GM21825 (cell line): ENCODE data around the gene PCYT1A.
"Not testable (repeated sequence)": the region's sequence is repeated elsewhere in the genome, so short reads cannot be mapped to it uniquely, and the experiment has no call there.

Experiments used
- ATAC-seq: cut with Tn5 transposase; IDR thresholded peaks from one replicate; pipeline ENCODE4 v1.9.1; 2021; ENCODE audit warnings: mild to moderate bottlenecking, moderate library complexity; ENCODE audit not compliant: unreplicated experiment

The PCYT1A gene

DNA sequence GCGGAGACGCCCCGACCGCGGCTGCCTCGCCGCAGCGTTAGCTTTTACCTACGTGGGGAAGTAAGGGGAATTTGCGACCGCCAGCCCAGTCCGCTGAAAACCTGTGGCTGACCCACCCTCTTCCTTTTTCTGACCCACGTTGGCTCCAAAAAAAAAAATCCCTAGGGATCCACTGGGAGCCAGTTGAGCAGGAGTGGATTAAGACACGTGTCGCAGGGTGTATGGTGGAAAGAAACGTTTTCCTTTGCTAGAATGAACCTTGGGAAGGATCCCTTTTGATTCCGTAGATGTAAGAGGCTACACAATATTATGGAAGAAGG is 575 bp upstream of the PCYT1A start:
- ATAC-seq, result no peak

DNA sequence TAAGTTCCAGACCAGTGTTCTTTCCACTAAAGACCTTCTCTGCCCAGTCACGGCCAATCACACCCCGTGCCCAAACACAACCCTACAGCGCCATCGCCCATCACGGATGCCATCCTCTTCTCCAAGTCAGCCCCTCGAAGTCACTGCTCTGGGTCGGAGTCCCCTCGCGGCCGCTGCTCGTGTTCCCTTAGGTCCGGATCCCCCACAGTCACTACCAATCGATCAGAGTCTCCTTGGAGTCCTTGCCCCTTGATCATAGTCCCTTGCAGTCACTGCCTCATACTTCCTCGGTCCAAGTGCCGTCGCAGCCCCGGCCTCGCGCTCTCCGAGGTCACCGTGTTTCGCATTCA is 461 bp downstream of the PCYT1A start:
- peak; percentile 11 for ATAC-seq

DNA sequence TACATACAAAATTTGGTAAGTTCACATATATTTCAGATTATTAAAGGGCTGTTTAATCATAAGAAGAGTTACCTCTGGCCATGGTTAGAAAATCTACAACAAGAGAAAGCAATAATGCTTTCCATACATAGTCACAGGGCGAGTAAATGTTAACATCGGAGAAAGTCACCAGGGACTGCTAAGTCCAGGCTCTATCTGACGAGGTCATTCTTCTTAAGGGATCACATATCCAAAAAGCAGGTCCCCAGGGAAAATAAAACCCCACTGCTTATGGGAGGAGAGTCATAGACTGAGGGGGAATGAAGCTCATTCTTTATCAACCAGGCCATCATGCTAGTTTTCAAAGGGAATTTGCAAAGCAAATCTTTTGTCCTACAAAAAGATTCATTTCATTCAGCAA is 3.1 kb downstream of the PCYT1A start:
- no peak for ATAC-seq

DNA sequence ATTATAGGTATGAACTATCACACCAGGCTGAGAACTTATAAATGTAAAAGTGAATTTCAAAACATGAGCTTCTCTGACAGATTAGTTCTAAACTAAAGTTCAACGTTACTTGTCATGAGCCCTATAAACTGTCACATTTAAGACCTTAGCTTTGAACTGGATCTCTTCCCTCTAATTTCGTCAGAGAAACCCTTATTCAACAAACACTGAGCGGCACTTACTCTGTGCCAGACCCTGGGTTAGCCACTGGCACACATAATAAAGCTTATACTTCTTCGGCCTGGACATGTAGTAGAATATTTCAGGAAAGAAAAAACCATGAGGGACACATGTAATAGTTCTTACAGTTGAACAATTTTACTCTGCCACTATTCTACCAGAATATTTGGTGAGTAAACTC is 5.6 kb downstream of the PCYT1A start:
- ATAC-seq, result no peak

DNA sequence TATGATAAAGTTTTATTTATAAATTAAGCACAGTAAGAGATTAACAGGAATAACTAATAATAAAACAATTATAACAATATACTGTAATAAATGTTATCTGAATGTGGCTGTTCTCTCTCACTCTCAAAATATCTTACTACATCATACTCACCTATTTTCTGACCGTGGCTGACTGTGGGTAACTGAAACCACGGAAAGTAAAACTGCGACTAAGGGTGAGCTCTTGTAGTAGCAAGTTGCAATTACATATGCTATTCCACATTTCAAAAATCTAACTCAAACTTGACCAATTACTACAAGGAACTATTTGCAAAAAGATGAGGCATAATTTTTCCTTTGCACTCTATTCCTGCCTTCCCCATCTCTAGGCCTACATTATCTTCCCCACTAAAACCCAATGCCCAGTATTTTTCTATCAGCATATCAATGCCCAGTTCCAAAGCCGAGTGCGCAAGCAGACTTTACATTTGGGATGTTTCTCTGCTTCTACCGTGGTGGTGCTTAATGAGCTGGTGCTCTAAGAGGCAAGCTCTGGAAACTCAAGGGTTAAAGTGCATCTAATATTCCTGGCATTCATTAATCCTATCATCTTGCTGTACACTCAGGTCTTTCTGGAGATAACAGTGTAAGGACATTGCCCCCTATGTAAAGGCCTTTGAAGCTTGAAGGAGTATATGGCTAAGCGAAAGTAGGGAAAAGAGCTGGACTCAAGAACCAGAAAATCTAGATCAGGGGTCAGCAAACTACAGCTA is 6.7 kb downstream of the PCYT1A start:
- ATAC-seq, result peak; percentile 57

DNA sequence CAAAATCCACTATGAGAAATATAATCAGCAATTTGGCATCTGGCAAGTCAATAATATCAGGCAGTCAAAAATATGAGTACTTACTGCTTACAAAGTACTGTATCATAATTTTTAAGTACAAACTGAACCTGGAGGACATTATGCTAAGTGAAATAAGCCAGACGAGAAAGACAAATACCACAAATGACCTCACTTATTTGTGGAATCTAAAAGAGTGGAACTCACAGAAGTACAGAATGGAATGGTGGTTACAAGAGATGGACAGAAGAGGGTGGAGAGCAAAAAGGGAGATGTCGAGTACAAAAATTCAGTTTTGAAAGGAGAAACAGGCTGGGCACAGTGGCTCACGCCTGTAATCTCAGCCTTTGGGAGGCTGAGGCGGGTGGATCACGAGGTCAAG is 12.4 kb downstream of the PCYT1A start:
- no peak for ATAC-seq

DNA sequence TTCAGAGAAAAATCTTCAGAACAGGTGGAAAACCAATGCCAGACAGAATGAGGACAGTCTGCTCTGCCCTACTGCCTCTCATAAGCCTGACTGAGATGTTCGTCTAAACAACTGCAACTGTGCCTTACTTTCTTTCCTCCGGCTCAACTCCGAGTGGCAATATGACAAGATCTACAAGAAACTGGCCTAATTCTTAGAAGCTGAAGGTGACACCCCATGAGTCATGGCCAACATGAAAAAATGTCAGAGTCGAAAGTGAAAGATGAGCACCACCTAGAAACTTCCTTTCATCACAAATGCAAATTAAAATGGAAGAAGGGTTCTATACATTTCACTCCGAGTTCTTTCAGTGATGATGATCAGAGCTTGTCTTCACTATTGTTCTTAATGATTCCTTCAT is 12.9 kb downstream of the PCYT1A start:
- peak; percentile 86 for ATAC-seq

DNA sequence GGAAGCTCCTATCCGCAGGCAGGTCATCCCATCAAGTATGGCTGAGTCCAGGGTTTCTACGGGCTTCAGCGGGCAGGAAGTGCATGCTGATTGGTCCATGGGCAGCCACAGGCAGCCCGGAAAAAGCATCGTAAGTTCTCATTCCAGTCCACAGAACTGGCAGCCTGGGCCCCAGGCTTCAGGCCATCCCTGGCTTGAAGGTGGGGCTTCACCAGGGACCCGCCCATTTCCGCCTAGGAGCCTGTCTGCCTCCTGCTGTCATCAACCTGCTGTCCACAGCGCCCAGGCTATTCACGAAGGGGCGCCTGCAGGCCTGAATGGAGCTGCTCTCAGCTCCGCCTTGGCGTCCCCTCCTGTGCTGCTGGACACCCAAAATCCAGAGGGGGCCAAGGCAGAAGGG is 13.9 kb downstream of the PCYT1A start:
- ATAC-seq, result no peak

DNA sequence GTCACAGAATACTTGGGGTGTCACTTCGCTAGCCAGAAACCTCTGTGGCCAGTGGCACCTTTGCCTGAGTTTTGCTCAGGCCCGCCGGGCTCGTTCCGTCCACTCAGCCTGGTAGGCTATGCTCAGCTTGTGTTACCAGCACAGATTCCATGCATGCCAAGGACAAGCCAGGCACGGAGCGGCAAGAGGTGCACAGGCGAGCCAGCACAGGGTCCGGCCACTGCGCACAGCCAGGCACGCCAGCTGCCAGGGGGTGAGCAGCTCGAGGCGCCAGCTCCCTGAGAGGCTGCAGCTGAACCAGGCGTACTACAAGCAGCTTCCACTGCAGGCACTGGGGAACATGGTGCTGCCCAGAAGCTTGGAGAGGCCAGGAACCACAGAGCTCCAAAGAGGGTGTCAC is 14.7 kb downstream of the PCYT1A start:
- no peak for ATAC-seq

DNA sequence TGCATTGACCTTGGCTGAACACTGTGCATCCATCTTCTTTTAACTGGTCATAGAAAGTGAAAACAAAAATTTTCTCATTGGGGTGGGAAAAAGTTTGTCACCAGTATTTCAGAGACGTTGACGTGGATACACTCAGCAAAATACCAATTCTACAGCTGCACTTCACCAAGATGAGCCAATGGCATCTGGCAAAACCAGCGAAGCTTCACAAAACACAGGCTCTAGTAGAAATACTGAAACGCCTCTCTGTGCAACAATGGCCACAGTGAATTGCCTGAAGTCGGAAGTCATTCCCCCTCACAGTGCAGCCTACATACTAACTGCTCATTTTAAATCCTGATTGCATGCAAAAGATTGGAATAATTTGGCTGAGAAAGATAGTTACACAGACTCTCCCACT is 17.0 kb downstream of the PCYT1A start:
- no peak for ATAC-seq

DNA sequence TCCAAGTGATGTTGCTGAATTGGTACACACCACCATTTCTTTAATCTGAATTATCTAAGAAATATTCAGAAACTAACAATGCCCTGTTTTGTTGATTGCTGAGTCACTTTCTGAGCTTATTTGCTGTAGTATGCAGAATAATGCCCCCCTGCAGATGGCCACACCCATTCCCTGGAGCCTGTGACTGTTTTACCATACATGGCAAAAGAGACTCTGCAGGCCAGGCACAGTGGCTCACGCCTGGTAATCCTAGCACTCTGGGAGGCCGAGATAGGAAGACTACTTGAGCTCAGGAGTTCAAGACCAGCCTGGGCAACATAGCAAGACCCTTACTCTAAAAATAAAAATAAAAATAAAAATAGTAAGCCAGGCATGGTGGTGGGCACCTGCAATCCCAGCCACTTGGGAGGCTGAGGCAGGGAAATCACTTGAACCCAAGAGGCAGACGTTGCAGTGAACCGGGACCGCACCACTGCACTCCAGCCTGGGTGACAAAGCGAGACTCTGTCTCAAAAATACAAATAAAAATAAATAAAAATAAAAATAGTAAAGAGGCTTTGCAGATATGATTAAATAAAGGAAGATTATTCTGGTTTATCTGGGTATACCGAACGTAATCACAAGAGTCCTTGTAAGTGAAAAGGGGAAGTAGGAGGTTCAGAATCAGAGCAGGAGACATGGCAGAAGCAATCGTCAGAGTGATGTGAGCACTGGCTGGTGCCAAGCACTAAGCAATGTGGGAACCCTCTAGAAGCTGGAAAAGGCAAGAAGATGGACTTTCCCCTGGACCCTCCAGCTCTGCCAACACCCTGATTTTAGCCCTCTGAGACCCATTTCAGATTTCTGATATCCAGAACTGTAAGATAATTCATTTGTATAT is 19.0 kb downstream of the PCYT1A start:
- no peak for ATAC-seq

DNA sequence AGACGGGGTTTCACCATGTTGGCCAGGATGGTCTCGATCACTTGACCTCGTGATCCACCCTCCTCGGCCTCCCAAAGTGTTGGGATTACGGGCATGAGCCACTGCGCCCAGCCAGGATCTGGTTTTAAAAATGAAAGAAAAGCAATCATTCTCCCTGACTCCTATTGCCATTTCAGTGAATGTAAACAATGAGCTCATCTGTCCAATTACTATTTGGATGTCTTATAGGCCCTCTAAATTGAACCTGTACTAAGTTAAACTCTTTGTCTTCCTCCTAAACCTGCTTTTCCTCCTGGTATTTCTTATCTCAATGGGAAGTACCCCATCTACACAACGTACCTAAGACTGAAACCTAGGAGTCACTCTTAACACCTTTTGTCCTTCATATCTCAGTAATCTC is 23.7 kb downstream of the PCYT1A start:
- no peak for ATAC-seq

DNA sequence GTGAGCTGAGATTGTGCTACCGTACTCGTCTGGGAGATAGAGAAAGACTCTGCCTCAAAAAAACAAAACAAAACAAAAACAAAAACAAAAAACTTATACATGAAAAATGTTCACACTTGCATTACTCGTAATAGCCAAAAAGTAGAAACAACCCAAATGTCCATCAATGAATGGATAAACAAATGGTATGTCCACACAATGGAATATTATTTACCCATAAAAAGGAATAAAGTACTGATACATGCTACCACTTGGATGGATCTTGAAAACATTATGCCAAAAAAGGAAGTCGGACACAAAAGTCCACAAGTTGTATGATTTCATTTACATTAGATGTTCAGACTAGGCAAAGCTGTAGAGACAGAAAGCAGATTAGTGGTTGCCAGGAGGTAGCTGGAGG is 26.7 kb downstream of the PCYT1A start:
- no peak for ATAC-seq

DNA sequence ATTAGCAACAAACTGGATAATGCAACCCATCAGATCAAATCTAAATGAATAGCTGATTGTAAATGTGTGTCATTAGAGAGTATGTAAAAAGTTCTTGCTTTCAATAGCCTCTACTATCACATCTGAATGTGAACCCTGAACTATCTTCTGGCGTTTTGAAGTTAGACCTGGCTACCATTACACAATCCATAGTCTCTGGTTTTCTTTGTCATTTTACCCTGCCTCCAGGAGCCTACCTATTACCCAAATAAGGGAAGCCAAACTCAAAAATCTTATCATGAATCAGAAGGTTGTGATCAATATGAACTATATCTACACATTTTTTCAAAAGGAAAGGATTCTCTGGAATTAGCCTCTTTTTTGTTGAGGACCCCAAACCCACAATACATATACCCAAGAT is 31.8 kb downstream of the PCYT1A start:
- no peak for ATAC-seq

DNA sequence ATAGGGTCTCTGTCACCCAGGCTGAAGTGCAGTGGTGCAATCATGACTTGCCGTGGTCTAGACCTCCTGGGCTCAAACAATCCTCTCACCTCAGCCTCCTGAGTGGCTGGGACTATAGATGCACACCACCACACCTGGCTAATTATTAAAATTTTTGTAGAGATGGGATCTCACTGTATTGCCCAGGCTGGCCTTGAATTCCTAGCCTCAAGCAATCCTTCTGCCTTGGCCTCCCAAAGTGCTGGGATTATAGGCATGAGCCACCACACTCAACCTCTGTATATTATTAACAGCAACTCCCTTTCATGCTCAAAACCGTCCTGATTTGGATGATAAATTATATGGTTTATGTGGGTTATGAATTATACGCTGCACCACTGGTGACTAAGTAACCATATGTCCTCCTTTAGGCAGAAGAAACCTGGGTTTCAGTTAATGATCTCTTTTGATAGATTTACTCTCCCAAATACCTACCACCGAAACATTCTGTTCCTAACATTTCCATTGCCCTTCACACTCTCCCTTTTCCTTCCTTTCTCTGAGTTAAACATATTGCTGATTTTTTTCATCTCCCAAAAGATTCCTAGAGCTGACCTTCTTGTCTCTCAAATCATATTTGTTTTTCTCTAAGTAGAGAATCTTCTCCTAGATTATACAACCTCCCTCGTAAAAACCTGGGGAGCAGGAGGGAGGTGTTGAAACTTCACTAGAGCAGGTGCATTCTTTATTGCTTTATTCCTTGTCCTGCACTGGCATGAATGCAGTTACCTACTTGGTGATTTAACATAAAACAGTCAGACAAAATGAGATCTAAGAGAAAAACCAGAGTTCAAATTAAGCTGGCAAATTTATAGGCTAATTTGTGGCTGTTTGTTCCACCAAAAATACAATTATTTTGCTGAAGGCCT is 32.9 kb downstream of the PCYT1A start:
- no peak for ATAC-seq

DNA sequence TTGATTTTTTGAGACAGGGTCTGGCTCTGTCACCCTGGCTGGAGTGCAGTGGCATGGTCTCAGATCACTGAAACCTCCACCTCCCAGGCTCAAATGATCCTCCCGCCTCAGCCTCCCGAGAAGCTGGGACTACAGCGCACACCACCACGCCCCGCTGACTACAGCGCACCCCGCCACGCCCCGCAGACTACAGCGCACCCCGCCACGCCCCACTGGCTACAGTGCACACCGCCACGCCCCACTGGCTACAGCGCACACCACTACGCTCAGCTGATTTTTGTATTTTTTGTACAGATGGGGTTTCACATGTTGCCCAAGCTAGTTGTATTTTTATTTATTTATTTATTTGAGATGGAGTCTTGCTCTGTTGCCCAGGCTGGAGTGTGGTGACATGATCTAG is 35.6 kb downstream of the PCYT1A start:
- ATAC-seq, result no peak

DNA sequence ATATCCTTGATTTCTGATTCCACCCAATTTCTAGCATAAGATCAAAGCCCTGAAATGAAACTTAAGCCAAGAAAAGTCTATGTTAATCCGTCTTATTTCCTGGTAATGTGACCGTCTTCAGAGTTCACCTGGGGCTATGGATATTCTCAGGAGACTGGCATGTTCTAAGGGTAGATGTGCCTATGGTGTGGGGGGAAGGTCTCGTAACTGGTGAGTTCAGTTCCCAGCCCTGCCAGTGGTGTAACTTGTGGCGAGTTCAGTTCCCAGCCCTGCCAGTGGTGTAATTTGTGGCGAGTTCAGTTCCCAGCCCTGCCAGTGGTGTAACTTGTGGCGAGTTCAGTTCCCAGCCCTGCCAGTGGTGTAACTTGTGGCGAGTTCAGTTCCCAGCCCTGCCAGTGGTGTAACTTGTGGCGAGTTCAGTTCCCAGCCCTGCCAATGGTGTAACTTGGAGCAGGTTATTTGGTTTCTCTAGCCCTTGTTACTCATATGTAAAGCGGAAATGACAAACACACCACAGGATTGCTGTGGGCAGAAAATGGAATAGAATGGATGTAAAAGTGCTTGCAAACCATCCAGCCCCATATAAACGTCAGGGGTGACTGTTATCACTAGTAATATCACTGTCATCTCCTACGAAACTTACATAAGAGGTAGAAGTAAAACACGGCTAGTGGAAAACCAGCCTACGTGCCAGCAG is 40.8 kb downstream of the PCYT1A start:
- ATAC-seq, result no peak

DNA sequence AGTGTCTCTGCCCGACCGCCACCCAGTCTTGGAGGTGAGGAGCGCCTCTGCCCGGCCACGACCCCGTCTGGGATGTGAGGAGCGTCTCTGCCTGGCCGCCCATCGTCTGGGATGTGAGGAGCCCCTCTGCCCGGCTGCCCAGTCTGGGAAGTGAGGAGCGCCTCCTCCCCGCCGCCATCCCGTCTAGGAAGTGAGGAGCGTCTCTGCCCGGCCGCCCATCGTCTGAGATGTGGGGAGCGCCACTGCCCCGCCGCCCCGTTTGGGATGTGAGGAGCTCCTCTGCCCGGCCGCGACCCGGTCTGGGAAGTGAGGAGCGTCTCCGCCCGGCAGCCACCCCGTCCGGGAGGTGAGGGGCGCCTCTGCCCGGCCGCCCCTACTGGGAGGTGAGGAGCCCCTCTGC is 43.4 kb downstream of the PCYT1A start:
- not testable (repeated sequence) for ATAC-seq

DNA sequence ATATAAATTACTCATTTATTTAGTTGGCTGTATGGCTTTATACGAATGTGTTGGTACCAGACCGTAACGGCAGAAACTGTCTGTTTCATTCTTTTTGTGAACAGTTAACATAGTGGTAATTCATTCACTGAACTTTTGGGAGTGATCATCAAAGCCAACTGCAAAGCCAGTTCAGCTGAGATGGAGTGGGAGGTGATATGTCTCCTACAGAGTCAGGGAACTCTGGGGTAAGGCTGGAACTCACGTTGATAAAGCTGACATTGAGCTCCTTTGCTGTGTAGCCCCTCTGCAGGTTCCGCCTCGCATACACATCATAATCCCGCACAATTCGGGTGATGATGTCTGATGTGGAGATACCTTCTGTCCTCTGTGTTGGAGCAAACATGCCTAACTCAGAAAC is 45.8 kb downstream of the PCYT1A start:
- ATAC-seq, result no peak

DNA sequence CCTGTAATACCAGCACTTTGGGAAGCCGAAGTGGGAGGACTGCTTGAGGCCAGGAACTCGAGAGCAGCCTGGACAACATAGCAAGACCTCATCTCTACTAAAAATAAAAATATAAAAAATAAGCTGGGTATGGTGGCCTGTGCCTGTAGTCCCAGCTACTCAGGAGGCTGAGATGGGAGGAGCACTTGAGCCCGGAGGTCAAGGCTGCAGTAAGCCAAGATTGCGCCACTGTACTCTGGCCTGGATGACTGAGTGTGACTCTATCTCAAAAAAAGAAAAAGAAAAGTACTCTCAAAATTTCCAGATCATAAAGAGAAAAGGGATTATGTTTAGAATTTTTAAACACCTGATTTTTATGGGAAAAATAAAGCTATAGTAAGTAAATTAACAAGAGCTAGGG is 47.1 kb downstream of the PCYT1A start:
- no peak for ATAC-seq
